Stimulated activated effector memory CD8-positive, alpha-beta T cell treated with anti-CD3 and anti-CD28 coated beads, Interleukin-12 subunit alpha, Interleukin-12 subunit beta, amount 100 ng/mL, for 72 hours (primary cell): Measurements from ENCODE around the gene SLC1A1.
A peak's percentile ranks its signal among the peaks of the same experiment; 100 is the strongest.

Experiments used
- ATAC-seq: fragments of 150-1000 bp; cut with Tn5 transposase; 2 replicates; pipeline ENCODE4 v1.10.0; 2021
- DNase-seq, 2 donors: peaks; one replicate each; pipeline ENCODE4 v3.0.0; 2021 to 2022; ENCODE audit warnings: low spot score in 2 of 2
- H3K27ac Mint-ChIP-seq: one replicate; pipeline ENCODE4 v1.8.0; 2022; ENCODE audit warnings: mild to moderate bottlenecking, mixed read lengths
- H3K36me3 Mint-ChIP-seq: one replicate; pipeline ENCODE4 v1.8.0; 2022; ENCODE audit warnings: mild to moderate bottlenecking, mixed read lengths
- H3K4me1 Mint-ChIP-seq: one replicate; pipeline ENCODE4 v1.8.0; 2022; ENCODE audit warnings: mixed read lengths
- H3K4me3 Mint-ChIP-seq: one replicate; pipeline ENCODE4 v1.8.0; 2022; ENCODE audit warnings: mild to moderate bottlenecking, mixed read lengths
- H3K9me3 Mint-ChIP-seq: one replicate; pipeline ENCODE4 v1.8.0; 2022; ENCODE audit warnings: mixed read lengths

SLC1A1 gene

DNA sequence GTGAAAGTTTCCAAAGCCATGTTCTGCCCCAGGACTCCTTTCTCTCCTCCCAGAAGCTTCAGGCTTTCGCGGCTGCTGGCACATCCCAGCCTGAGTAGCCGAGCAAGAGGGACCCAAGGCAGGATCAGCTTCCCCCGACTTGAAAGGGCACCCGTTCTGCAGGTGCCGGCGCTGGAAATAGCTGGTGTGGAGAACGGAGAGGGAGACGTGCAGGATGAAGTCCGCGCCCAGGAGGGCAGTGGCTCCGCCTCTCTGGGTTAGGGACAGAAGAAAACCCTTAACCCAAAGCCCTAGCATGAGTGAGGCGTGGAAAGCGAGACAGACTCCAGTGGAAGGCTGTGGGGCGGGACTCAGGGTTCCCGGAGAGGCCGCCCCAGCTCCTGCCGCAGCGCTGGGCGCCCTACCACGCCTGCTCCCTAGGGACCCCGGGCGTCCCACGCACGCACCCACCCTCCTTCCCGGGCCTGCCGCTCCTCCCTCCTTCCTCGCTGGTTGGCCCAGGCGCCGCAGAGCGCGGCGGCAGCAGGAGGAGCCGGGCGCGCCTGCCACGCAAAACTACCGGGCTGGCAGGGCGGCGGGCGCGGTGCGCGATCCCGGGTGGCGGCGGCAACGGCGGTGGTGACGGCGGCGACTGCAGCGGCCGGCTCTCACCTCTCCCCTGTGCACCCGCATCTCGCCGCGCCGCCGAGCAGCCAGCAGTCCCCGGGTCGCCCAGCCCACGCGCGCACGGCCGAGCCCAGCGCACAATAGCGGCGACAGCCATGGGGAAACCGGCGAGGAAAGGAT lies at the start of gene SLC1A1:
SLC1A1 (plus strand) TSS at position 550 of the 786 bp plus-strand sequence; CDS start at position 762, 212 bp downstream.
- peak; percentile 71 for ATAC-seq
- no peaks in the 10 kb centered on the region for H3K36me3 Mint-ChIP-seq
- H3K4me3 Mint-ChIP-seq = peak within 1 kb of the TSS; percentile 68
- peaks cover 20% of the 10 kb centered on the region for H3K4me1 Mint-ChIP-seq
- H3K9me3 Mint-ChIP-seq = no peaks in the 10 kb centered on the region
- DNase-seq = peak; percentile 4 to 58
- H3K27ac Mint-ChIP-seq = no peak within 1 kb of the TSS

DNA sequence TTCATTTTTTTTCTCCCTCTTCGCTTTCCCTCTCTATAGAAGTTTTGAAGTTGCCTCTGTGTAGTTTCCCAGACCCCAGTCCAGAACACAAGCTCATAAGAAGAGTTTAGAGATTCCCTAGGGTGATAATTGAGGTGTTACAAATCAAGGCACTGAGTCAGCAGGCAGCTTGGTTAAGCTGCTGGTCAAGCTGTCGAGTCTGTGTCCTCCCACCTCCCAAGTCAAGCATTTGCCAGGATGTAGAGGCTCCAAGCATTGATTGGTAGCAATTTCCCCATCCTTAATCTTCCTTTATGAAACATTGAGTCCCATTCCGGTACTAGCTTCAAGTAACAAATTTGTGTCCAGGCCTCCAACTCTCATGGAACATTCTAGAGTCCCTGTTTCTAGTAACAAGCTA lies 47.5 kb upstream of the SLC1A1 start:
- DNase-seq = no peak
- Mint-ChIP-seq H3K36me3 (no peaks in the 10 kb centered on the region), H3K4me1 (no peaks in the 10 kb centered on the region), H3K4me3 (no peak overlapping the region), H3K27ac (no peak overlapping the region), H3K9me3 (peaks cover 9% of the 10 kb centered on the region)
- no peak for ATAC-seq

DNA sequence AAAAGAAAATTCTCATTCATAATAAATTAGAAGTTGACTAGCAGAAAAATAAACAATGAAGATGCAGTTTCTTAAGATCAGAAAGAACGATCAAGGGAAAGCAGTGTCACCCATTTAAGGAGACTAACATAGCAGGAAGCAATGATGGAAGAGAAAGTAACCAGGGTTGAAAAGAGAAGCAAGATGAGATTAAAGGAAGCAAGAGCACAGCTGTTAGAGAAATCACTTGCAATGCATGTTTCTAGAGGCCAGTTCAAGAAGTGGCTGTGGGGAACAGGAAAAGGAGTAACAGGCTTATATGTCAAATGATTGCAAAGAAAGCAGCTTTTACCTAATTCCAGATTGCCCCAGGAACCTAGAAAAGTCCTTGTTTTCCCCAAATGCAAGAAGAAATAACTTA lies 46.8 kb upstream of the SLC1A1 start:
- Mint-ChIP-seq H3K36me3 (no peaks in the 10 kb centered on the region), H3K9me3 (peaks cover 9% of the 10 kb centered on the region), H3K27ac (no peak overlapping the region), H3K4me1 (no peaks in the 10 kb centered on the region), H3K4me3 (no peak overlapping the region)
- ATAC-seq (no peak), DNase-seq (no peak)

DNA sequence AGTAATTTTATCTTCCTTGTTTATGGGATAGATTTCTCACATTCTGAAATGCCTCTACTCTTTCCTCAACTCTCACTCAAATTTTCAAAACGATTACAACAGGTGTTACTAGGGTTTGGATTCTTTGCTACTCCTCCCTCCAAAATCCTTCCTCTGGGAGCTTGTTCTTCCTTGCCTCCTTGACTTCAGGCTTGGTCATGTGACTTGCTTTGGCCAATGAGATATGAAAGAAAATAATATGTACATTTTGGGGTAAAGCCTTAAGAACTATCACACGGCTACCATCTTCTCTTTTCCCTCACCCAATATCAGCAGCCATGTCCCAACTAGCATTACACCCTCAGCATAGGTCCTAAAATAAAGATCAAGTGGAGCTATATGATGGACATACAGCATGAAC lies 28.8 kb upstream of the SLC1A1 start:
- H3K27ac Mint-ChIP-seq = no peak overlapping the region
- H3K36me3 Mint-ChIP-seq = no peaks in the 10 kb centered on the region
- DNase-seq (no peak), ATAC-seq (no peak)
- no peak overlapping the region for H3K4me3 Mint-ChIP-seq
- H3K9me3 Mint-ChIP-seq = no peaks in the 10 kb centered on the region
- no peaks in the 10 kb centered on the region for H3K4me1 Mint-ChIP-seq

DNA sequence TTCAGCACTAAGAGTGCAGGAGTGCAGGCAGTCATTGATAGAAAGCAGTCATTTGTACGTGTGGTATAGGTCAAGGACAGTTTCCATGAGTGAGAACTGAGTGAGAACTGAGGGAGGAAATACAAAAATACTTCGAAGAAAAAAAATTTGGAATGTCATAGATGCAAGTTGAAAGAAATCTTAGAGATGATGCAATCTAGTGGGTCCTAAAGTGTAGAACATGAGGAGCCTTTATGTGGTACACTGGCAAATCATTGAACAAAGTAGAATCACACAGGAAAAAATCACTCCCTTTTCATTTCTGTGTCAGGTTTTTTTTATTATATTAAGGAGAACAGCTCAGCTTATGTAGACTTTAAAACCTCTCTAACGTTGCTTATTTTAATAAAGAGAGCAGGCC lies 26.4 kb upstream of the SLC1A1 start:
- Mint-ChIP-seq H3K4me1 (no peaks in the 10 kb centered on the region), H3K9me3 (peaks cover 2% of the 10 kb centered on the region), H3K4me3 (no peak overlapping the region), H3K36me3 (no peaks in the 10 kb centered on the region), H3K27ac (no peak overlapping the region)
- ATAC-seq (no peak), DNase-seq (no peak)

DNA sequence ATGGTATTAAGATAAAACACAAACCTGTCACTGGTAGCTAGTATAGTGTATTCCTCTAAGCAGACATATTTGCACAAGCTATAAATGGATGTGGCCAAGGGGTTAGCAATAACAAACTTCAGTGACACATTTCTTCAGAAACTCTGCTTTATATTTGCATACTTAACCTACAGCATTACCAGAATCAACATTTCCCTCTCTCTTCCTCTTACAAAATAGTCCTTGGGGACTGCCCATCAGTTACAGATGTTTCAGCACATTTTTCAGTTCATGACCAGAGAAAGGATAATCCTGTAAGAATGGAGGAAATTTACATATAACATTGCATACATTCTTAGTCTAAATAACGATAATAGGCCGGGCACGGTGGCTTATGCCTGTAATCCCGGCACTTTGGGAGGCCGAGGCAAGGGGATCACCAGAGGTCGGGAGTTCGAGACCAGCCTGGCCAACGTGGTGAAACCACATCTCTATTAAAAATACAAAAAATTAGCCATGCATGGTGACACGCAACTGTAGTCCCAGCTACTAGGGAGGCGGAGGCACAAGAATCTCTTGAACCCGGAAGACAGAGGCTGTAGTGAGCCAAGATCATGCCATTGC lies 25.3 kb upstream of the SLC1A1 start:
- Mint-ChIP-seq H3K27ac (no peak overlapping the region), H3K4me3 (no peak overlapping the region), H3K4me1 (no peaks in the 10 kb centered on the region), H3K36me3 (no peaks in the 10 kb centered on the region), H3K9me3 (peaks cover 2% of the 10 kb centered on the region)
- DNase-seq (no peak), ATAC-seq (peak; percentile 75)

DNA sequence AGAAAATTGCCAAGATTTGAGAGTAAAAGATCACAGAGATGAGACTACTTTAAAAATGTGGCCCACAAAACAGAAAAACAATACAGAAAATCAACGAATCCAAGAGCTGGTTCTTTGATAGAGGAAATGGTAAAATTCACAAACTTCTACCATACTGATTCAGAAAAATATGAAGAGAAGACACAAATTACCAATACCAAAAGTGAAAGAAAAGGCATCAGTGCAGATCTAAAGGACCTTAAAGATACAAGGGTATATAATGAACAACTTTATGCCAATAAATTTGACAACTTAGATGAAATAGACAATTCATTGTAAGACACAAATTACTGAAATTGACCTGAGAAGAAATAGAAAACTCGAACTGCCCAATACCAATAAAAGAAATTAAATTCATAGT lies 24.4 kb upstream of the SLC1A1 start:
- DNase-seq (no peak), ATAC-seq (no peak)
- Mint-ChIP-seq H3K4me1 (no peaks in the 10 kb centered on the region), H3K9me3 (peaks cover 2% of the 10 kb centered on the region), H3K4me3 (no peak overlapping the region), H3K36me3 (no peaks in the 10 kb centered on the region), H3K27ac (no peak overlapping the region)

DNA sequence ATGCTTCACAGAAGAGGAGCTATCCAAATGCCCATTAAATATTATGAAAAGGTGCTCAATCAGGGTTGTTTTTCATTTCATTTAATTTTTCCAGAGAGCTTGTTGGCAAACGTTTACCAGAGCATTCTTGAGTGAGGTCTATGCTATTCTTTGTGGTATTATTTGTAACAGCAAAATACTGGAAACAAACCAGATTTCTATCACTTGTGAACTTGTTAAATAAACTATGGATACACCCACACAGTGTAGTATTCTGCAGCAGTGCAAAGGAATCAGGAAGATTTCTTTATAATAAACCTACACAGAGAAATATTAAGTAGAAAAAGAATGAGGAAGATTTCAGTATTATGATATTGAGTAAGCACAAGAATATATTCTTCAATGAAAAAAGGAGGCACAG lies 15.0 kb upstream of the SLC1A1 start:
- H3K27ac Mint-ChIP-seq = no peak overlapping the region
- no peak for DNase-seq
- no peaks in the 10 kb centered on the region for H3K4me1 Mint-ChIP-seq
- no peaks in the 10 kb centered on the region for H3K9me3 Mint-ChIP-seq
- no peak overlapping the region for H3K4me3 Mint-ChIP-seq
- ATAC-seq = no peak
- H3K36me3 Mint-ChIP-seq = no peaks in the 10 kb centered on the region

DNA sequence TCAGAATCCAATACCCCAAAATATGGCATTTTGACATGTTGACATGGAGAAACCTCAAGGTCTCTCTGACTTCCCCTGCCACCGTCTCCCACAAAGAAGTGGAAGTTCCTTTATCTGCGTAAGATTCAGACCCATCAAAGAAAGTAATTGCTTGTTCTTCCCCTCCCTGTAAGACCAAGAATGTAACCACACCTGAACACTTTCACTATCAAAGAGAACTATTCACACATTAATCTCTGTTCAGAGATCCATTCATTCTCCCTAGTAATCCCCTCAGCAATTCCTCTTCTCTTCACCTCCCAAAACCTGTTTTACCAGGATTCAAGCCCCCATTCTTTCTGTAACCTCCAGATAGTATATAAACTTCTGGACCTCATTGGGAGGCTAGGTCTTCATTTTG lies 4.1 kb upstream of the SLC1A1 start:
- H3K9me3 Mint-ChIP-seq = no peaks in the 10 kb centered on the region
- ATAC-seq = no peak
- H3K36me3 Mint-ChIP-seq = no peaks in the 10 kb centered on the region
- H3K4me1 Mint-ChIP-seq = peaks cover 11% of the 10 kb centered on the region
- no peak overlapping the region for H3K4me3 Mint-ChIP-seq
- DNase-seq = no peak
- no peak overlapping the region for H3K27ac Mint-ChIP-seq

DNA sequence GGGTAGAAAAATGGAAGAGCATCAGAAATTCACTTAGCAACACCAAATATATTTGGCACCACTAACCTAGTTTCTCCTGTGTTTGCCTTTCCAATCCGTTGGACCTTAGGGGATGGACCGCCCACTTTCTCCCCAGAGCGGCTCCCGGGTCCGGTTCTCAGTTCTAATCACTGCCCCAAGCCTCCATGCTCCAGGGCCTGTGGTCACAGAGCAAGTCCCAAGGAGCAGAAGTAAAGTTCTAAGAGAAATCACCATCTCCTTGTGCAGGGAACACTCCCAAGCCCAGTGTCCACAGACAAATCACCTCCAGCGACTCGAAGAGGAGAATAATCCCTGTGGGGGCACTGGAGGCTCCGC lies 728 bp upstream of the SLC1A1 start:
- H3K4me1 Mint-ChIP-seq = peaks cover 20% of the 10 kb centered on the region
- DNase-seq = no peak
- peak overlapping the region; percentile 68 for H3K4me3 Mint-ChIP-seq

DNA sequence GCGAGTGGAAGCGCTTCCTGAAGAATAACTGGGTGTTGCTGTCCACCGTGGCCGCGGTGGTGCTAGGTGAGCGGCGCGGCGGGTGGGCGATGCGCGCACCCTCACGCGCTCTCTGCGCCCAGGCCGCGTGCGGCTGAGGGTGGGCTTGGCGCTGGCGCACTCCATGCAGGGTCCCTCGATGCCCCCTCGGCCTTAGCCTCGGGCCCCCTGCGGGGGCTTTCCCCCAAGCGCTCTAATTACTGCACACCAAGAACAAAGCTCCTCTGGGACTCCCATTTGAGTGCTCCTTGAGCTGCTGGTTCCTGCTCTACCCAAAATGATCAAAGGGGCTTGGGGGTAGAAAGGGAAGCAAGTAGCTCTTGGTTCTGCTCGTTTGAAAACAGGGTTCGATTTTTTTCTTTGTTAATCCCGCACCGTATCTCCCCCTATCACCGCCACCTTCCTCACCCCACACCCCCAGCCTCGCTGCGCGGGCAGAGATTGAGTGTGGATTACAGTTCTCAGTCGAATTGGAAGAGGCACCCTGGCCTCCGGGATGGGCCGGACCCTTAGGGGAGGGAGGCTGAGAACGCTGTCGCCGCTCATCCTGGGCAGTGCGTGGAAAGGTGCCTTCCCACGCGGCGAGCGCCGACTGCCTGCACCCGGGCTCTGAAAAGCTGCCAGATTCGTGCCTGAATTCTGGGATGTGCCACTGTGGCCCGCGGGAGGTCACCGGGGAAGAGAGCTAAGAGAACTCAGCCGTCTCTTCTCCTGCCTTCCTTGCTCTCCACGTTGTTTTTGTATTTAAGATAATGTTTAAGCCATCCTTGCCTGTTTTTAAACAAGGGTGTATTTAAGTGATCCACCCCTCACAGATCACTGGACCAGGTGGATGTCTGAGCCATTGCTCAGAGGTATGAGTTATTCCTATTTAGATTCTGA lies 697 bp downstream of the SLC1A1 start:
- ATAC-seq (peak; percentile 40), DNase-seq (no peak)
- Mint-ChIP-seq H3K4me3 (peak overlapping the region; percentile 68), H3K9me3 (no peaks in the 10 kb centered on the region), H3K4me1 (peaks cover 20% of the 10 kb centered on the region), H3K27ac (no peak overlapping the region), H3K36me3 (no peaks in the 10 kb centered on the region)

More for the DNA sequence above, 728 bp upstream of the SLC1A1 start:
- ATAC-seq = no peak
- no peaks in the 10 kb centered on the region for H3K36me3 Mint-ChIP-seq
- H3K9me3 Mint-ChIP-seq = no peaks in the 10 kb centered on the region
- H3K27ac Mint-ChIP-seq = no peak overlapping the region

DNA sequence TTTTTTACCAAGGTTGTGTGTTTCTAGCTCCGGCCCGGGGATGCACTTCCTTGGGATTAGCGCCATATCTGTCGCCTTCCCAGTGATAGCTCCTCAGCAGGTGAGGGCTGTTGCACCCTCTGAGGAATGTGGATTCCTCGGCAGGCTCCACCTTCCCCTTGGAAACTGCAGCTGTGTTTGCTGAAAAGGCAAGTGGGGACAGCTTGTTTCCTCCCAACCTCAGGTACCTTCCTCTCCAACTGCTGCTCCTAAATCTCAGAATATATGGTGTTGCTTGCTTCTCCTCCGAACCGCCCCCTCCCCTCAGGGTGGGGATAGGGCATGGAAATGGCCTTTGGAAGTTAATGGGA lies 1.3 kb downstream of the SLC1A1 start:
- H3K36me3 Mint-ChIP-seq = no peaks in the 10 kb centered on the region
- peak overlapping the region; percentile 68 for H3K4me3 Mint-ChIP-seq
- DNase-seq (no peak), ATAC-seq (no peak)
- H3K9me3 Mint-ChIP-seq = no peaks in the 10 kb centered on the region
- H3K27ac Mint-ChIP-seq = no peak overlapping the region
- peaks cover 14% of the 10 kb centered on the region for H3K4me1 Mint-ChIP-seq

DNA sequence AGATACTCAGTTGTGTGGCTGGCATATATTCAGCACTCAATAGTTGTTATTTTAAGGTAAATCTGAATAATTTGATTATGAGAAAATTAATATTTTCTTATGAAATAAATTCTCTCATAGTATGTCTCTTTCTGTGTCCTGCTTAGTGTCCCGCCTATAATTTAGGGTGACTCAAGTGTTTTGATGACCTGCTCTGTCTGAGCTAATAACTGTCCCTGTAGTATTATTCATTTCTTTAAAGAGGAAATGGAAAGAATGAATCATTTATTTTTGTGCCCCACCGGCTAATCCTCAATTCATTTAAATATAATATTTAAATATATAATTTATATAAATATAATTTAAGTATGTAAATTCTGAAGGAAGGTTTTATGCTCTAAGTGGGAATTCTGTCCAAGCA lies 4.1 kb downstream of the SLC1A1 start:
- DNase-seq (no peak), ATAC-seq (no peak)
- H3K9me3 Mint-ChIP-seq = no peaks in the 10 kb centered on the region
- peaks cover 14% of the 10 kb centered on the region for H3K4me1 Mint-ChIP-seq
- H3K4me3 Mint-ChIP-seq = no peak overlapping the region
- no peak overlapping the region for H3K27ac Mint-ChIP-seq
- H3K36me3 Mint-ChIP-seq = no peaks in the 10 kb centered on the region

DNA sequence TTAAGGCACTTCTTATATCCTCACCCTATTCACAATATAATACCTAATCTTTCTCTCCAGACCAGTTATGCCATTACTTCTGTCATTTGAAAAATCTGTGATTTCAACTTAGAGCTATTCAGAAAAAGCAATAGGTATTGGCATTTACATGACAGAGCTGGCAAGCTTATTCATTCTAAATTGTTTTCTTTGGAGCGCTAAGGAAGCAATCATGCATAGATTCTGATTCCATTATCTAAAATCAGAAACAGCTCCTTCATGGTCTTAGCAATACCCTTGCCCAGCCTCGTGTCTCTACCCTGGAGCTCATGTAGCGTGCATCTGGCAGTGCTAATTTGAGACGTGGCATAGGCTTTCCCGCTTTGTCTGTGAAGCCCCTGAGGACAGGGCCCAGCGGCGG lies 4.5 kb downstream of the SLC1A1 start:
- no peaks in the 10 kb centered on the region for H3K36me3 Mint-ChIP-seq
- DNase-seq = no peak
- H3K27ac Mint-ChIP-seq = no peak overlapping the region
- ATAC-seq = no peak
- H3K9me3 Mint-ChIP-seq = no peaks in the 10 kb centered on the region
- peaks cover 14% of the 10 kb centered on the region for H3K4me1 Mint-ChIP-seq
- no peak overlapping the region for H3K4me3 Mint-ChIP-seq

DNA sequence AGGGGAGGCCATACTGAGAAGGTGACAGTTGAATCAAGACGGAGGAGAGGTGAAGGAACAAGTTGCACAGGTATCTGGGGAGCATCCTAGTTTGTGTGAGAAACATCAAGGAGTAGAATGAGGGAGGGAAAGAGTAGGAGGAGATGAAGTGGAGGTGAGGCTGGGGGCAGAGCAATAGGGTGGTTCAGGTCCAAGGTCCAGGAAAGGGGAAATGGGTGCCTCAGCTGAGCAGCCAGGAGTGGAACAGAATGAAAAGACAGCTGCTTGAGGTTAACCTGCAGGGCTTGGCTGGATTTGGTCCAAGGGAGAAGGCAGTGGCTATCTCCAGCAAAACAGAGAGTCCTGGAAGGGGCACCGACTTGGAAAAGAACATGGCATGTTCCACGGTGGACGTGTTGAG lies 5.3 kb downstream of the SLC1A1 start:
- peaks cover 14% of the 10 kb centered on the region for H3K4me1 Mint-ChIP-seq
- H3K4me3 Mint-ChIP-seq = no peak overlapping the region
- ATAC-seq (no peak), DNase-seq (no peak)
- H3K9me3 Mint-ChIP-seq = no peaks in the 10 kb centered on the region
- H3K27ac Mint-ChIP-seq = no peak overlapping the region
- H3K36me3 Mint-ChIP-seq = no peaks in the 10 kb centered on the region

DNA sequence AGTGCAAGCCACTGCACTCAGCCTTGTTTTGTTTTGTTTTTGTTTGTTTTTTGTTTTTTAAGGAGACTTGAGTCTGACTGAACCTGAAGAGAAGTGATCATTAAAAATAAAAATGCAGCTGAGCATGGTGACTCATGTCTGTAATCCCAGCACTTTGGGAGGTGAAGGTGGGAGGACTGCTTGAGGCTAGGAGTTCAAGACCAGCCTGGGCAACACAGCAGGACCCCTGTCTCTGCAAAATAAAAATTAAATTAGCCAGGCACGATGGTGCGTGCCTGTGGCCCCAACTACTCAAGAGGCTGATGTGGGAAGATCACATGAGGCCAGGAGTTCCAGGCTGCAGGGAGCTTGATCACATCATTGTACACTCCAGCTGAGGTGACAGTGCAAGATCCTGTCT lies 6.2 kb downstream of the SLC1A1 start:
- H3K36me3 Mint-ChIP-seq = no peaks in the 10 kb centered on the region
- no peak overlapping the region for H3K27ac Mint-ChIP-seq
- DNase-seq = no peak
- no peak for ATAC-seq
- no peaks in the 10 kb centered on the region for H3K9me3 Mint-ChIP-seq
- no peak overlapping the region for H3K4me3 Mint-ChIP-seq
- H3K4me1 Mint-ChIP-seq = peaks cover 6% of the 10 kb centered on the region
